MM.1S (cell line): ENCODE results near the gene ARFGAP1.
"Not testable (repeated sequence)": the region's sequence is repeated elsewhere in the genome, so short reads cannot be mapped to it uniquely, and the experiment has no call there.

ENCODE experiments used
- DNase-seq: peaks from one replicate; pipeline ENCODE4 v3.0.0-alpha.2; 2015
- H2AFZ ChIP-seq: fragments of 300-600 bp; sonication (generic); 2 replicates; pipeline ENCODE4 v1.6.0; 2016; ENCODE audit warnings: antibody characterized with exemption, low read length
- H3F3A ChIP-seq: fragments of 300-600 bp; sonication (generic); 2 replicates; pipeline ENCODE4 v1.6.1; 2016; ENCODE audit warnings: mild to moderate bottlenecking, antibody characterized with exemption, low read length, moderate library complexity, mixed read lengths; ENCODE audit not compliant: insufficient read depth
- H3K27ac ChIP-seq: fragments of 300-600 bp; sonication (generic); 2 replicates; pipeline ENCODE4 v1.5.1; 2016; ENCODE audit warnings: mild to moderate bottlenecking, low read length
- H3K27me3 ChIP-seq: fragments of 300-600 bp; sonication (generic); replicated peaks from 2 replicates; pipeline ENCODE4 v1.6.0; 2016; ENCODE audit warnings: low read length; ENCODE audit not compliant: insufficient read depth
- H3K36me3 ChIP-seq: fragments of 300-600 bp; sonication (generic); replicated peaks from 2 replicates; pipeline ENCODE4 v1.6.1; 2016; ENCODE audit warnings: mild to moderate bottlenecking, low read length, mixed read lengths; ENCODE audit not compliant: insufficient read depth
- H3K4me1 ChIP-seq: fragments of 300-600 bp; sonication (generic); 2 replicates; pipeline ENCODE4 v1.6.1; 2016; ENCODE audit warnings: low read length, mixed read lengths
- H3K4me2 ChIP-seq: fragments of 300-600 bp; sonication (generic); 2 replicates; pipeline ENCODE4 v1.6.0; 2016; ENCODE audit warnings: low read depth, low read length
- H3K4me3 ChIP-seq: fragments of 300-600 bp; sonication (generic); 2 replicates; pipeline ENCODE4 v1.5.1; 2016; ENCODE audit warnings: low read length, mixed read lengths
- H3K79me2 ChIP-seq: fragments of 300-600 bp; sonication (generic); 2 replicates; pipeline ENCODE4 v1.6.1; 2016; ENCODE audit warnings: mixed run types, low read length, mixed read lengths
- H3K9ac ChIP-seq: fragments of 300-600 bp; sonication (generic); 2 replicates; pipeline ENCODE4 v1.6.1; 2016; ENCODE audit warnings: low read length, mixed read lengths
- H3K9me2 ChIP-seq: fragments of 300-600 bp; sonication (generic); replicated peaks from 2 replicates; pipeline ENCODE4 v1.6.1; 2016; ENCODE audit warnings: mild to moderate bottlenecking, low read length, mixed read lengths; ENCODE audit not compliant: insufficient read depth
- H3K9me3 ChIP-seq: fragments of 300-600 bp; sonication (generic); replicated peaks from 2 replicates; pipeline ENCODE4 v1.6.1; 2016; ENCODE audit warnings: mild to moderate bottlenecking, low read length, mixed read lengths; ENCODE audit not compliant: insufficient read depth
- H4K20me1 ChIP-seq: fragments of 300-600 bp; sonication (generic); 2 replicates; pipeline ENCODE4 v1.6.1; 2016; ENCODE audit warnings: mild to moderate bottlenecking, low read length, moderate library complexity, mixed read lengths; ENCODE audit not compliant: insufficient read depth
- CTCF ChIP-seq: fragments of 300-600 bp; sonication (generic); IDR thresholded peaks from 2 replicates; pipeline ENCODE4 v1.5.1; 2016; ENCODE audit warnings: antibody characterized with exemption, low read length, mixed read lengths
- EZH2 ChIP-seq: fragments of 300-600 bp; sonication (generic); optimal IDR thresholded peaks from 2 replicates; pipeline ENCODE3; 2017; ENCODE audit warnings: low read depth, mild to moderate bottlenecking, antibody characterized with exemption, low read length, mixed read lengths
- EZH2phosphoT487 ChIP-seq: fragments of 300-600 bp; sonication (generic); IDR thresholded peaks from 2 replicates; pipeline ENCODE4 v1.6.1; 2018; ENCODE audit warnings: antibody characterized with exemption, low read length

ARFGAP1 gene

DNA sequence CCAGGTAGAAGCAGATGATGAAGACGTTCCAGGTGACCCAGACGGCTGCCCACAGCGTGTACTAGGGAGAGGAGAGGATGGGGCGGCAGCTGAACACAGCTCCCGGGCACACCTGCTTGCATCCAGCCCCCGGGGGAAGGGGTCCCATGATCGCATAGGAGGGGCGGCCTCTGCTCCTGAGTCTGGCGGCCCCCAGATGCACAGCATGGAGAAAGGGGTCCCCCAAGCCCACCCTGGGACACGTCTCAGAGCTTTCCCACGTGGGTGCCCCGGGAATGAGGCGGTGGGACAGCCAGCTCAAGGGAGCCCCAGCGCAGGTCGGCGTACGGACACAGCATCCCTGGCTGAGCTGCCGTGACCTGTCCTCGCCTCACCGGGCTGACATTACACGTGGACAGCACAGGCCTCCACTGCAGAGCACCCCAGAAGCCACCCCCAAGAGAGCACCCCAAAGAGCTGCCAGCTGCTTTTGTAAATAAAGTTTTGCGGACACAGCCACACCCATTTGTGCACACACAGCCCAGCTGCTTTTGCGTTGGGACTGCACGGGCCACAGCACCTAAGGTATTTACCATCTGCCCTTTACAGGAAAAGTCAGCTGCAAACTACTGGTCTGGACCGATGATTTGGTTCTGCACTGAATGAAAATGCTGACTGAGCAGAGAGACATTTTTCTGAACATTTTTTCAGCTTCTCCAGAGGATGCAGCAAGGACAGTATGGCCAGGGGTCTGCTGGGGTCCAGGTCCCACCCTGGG lies 23.6 kb upstream of the ARFGAP1 start:
- DNase-seq = no peak
- Histone ChIP-seq H3K4me2 (no peak overlapping the region), H3K4me1 (no peaks in the 10 kb centered on the region), H2AFZ (no peak overlapping the region), H3K27ac (no peak overlapping the region), H3K9me3 (no peaks in the 10 kb centered on the region), H3K4me3 (no peak overlapping the region), H3K9ac (no peak overlapping the region), H3K27me3 (peaks cover 84% of the 10 kb centered on the region), H3K36me3 (no peaks in the 10 kb centered on the region), H4K20me1 (no peaks in the 10 kb centered on the region), H3K9me2 (no peaks in the 10 kb centered on the region), H3K79me2 (no peaks in the 10 kb centered on the region), H3F3A (no peaks in the 10 kb centered on the region)
- TF ChIP-seq CTCF = no peak
- no peak for TF ChIP-seq EZH2
- no peak for TF ChIP-seq EZH2phosphoT487

DNA sequence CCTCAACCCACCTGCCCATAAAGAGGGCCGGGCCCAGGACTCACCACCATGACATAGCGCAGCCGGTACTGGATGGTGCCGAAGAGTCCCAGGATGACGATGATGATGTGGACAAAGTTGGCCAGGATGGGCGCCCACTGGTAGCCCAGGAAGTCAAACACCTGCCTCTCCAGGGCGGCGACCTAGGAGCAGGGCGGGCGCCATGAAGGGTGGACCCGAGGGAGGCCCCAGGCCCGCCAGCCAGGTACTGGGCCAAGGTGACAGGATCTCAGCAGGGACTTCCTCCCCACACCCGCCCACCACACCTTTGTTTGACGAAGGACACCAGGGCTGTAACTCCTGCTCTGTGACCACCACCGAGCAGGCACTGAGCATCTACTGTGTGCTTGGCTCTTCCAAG lies 22.7 kb upstream of the ARFGAP1 start:
- H3K27ac ChIP-seq = no peak overlapping the region
- H3K4me1 ChIP-seq = no peaks in the 10 kb centered on the region
- H3K4me2 ChIP-seq = no peak overlapping the region

GRCh38 chr20:63251350-63251749 lies 21.3 kb upstream of the ARFGAP1 start:
- H3F3A ChIP-seq, H3K36me3 ChIP-seq, H3K9me2 ChIP-seq, H3K4me2 ChIP-seq, H3K27ac ChIP-seq, H3K9ac ChIP-seq, H3K4me3 ChIP-seq, H3K4me1 ChIP-seq, H2AFZ ChIP-seq, H3K79me2 ChIP-seq, DNase-seq, H3K9me3 ChIP-seq, H4K20me1 ChIP-seq: not testable (repeated sequence)
- peak; percentile 19 for TF ChIP-seq CTCF
- peaks cover 82% of the 10 kb centered on the region for H3K27me3 ChIP-seq

More for the DNA sequence above, 22.7 kb upstream of the ARFGAP1 start:
- no peaks in the 10 kb centered on the region for H3F3A ChIP-seq
- no peaks in the 10 kb centered on the region for H3K9me3 ChIP-seq
- no peak overlapping the region for H3K4me3 ChIP-seq
- H4K20me1 ChIP-seq = no peaks in the 10 kb centered on the region
- no peak for DNase-seq
- H3K27me3 ChIP-seq = peaks cover 80% of the 10 kb centered on the region
- H2AFZ ChIP-seq = no peak overlapping the region
- no peaks in the 10 kb centered on the region for H3K79me2 ChIP-seq
- TF ChIP-seq EZH2phosphoT487 (no peak), CTCF (no peak)
- H3K36me3 ChIP-seq = no peaks in the 10 kb centered on the region
- no peak overlapping the region for H3K9ac ChIP-seq
- H3K9me2 ChIP-seq = no peaks in the 10 kb centered on the region
